HG02973 (cell line): ENCODE results near the gene IGFBP1.

Experiments
- ATAC-seq: cut with Tn5 transposase; IDR thresholded peaks from one replicate; pipeline ENCODE4 v1.9.1; 2021; ENCODE audit warnings: moderate library complexity; ENCODE audit not compliant: unreplicated experiment

IGFBP1 gene

DNA sequence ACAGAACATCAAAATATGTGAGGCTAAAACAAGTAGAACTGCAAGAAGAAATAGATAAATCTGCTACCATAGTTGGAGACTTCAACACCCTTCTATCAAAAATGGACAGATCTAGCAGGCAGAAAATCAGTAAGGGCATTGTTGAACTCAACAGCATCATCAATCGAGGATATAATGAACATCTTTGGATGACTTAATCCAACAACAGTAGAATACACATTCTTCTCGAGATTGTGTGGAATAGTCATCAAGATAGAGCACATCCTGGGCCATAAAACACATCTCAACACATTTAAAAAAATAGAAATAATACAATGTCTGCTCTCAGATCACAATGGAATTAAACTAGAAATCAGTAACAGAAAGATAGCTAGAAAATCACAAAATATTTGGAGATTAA is 9.9 kb downstream of the IGFBP1 start:
- ATAC-seq = no peak

DNA sequence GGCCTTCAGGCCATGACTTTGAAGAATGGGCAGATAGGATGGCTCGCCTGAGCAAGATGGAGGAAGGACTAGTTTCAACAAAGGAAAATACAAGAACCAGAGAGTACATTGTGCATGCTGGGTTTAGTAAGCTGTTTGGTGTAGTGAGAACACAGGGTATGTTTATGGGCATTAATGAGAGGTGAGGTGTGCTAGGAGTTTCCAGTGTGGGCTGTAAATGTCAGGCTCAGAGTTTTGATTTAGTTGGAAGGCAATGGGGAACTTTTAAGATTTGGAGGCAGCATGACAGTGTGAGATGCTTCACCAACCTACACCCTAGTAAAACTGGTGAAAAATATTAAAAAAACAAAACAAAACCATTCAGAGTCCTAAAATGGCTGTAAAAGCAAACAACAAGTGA is 13.3 kb downstream of the IGFBP1 start:
- no peak for ATAC-seq

DNA sequence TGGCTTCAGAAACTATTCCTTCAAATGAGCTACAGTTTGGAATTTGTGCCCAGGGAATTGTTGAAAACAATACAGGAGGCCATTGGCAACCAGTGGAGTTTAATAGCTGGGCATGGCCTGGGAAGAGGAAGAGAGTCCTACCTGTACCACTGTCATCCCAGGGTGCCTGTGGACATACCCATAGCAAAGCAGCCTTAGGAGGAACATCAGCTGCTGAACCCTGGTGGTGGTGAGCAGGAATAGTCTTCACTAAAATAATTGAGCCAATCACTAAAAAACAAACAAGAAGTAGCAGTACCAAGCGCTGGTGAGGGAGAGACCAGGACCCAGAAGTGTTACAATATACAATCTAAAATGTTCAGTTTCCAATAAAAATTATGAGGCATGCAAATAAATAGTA is 14.5 kb downstream of the IGFBP1 start:
- no peak for ATAC-seq

DNA sequence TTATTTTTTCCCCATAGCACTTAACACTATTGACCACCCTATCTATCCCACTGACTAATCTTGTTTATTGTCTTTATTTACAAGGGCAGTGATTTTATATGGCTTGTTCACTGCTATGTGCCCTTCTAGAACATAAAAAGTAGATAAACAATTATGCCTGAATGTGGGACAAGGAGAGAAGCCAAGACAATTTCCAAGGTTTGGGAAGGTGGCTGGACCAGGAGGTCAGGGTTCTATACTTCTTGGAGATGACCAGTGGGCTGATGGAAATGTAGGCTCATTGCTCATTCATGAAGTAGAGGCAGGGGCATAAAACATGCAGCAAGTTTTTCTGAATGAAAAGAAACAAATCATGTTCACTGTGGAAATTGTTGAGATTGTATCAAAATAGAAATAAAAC is 21.3 kb downstream of the IGFBP1 start:
- no peak for ATAC-seq

DNA sequence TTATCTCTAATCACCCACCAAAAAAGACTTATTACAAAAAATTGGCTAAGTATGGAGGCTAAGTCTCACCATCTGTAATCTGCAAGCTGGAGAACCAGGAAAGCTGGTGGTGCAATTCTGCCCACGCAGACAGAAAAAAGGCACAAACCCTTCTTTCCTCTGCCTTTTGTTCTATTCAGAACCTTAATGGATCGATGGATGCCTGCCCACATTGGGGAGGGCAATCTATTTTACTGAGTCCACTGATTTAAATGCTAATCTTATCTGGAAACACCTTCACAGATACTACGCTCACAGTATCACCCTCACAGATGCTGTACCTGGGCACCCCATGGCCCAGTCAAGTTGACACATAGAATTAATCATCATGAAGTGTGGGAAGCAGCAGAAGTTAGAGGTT is 22.6 kb downstream of the IGFBP1 start:
- ATAC-seq = no peak

DNA sequence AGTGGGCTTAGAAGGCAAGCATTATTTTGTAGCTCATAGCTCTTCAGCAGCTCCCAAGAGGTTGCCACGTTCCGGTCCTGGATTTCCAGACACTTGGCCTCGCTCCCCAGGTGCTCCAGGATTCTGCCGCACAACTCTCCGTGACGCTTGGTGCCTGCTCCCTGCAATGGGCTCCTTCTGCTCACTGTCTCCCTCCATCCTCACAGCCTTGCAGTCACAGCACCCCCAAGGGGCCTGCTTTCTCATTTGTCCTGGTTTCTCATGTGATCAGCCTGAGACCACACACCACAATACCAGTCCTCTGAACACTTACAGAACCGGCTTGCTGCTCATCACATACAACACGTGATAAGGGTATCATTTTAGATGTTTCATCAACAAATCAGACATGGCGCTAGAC is 23.0 kb downstream of the IGFBP1 start:
- ATAC-seq = no peak

DNA sequence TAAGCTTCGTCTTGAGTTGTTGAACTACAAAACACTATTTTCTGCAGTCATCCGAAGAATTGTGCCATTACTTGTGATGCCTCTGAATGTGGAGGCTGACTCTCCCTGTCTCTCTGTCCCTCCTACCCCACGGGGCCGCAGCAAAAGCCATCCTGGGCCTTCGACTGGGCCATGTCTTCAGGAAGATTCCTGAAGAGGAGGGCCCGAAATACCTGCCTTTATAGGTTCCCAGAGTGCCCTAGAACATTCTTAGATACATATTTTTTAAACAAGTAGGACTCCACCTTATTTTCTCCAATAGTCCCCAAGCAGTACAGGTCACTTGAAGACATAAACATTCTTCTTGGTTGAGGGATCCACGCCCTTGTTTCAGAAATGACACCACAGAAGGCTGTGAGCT is 24.7 kb downstream of the IGFBP1 start:
- ATAC-seq = no peak

DNA sequence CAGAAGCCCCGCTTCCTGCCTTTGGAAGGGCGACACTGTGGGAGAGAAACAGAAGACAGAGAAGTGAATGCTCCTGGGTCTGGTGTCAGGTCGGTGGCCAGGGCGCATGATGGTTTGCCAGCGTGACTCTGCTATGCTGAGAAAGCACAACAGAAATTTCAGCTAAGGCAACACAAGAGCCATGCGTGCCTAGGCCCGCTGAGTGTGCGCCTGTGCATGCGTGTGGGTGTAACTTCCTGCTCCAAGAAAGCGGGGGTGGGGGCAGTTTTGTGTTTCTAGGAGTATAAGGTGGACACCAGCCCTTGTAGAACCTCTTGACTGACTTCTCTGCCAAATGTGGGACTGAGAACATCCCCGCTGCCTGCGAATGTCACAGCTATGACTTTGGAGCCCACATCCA is 26.6 kb downstream of the IGFBP1 start:
- ATAC-seq = no peak

DNA sequence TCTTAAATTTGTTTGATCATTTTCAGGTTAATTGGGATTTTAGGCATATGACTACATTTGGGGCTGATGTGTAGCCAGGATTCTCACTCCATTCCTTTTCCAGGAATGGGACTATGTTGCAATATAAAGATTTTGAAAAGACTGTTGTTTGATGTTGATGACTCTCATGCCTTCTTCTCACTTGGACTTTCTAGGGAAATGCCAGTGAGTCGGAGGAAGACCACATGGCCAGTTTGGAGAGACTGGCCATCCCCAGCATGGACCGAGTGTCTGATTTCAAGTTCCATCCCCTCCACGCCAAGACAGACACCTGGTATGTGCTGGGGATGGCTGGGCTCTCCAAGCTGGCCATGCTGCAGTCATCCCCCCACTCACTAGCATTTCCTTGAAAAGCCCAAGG is 27.3 kb downstream of the IGFBP1 start:
- ATAC-seq = no peak

DNA sequence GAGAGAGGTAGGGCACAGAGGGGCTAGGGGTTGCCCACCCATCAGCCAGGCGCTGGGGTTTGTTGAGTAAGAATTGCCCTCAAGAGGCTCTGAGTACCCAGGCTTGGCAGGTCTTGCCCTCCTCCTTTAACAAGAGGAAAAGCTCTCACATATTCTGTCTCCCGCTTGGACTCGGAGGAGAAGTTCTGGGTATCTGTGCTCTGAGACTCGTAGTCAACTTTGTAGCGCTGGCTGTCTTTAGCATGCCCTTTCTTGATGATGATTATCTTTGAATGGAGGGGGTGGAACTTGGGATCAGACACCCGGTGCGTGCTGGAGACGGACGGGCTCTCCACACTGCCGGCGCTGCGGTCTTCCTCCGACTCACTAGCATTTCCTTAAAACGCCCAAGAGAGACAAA is 28.8 kb downstream of the IGFBP1 start:
- no peak for ATAC-seq

DNA sequence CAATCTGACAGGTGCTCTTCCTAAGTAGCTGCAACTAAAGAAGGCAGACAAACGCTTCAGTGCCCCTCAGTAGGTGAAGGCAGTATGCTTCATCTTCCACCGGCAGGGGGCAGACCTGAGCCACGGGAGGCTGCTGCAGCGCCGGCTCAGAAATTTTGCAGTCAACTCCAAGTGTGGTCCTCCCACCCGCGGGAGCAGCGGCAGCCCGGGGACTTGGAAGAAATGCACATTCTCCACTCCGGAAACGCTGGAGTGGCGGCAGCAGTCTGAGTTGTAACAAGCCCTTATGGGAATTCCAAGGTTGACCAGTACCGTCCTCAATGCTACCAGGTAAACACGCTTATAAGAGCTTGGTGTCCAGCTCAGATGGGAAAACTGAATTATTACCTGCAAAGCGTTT is 29.4 kb downstream of the IGFBP1 start:
- peak; percentile 78 for ATAC-seq

DNA sequence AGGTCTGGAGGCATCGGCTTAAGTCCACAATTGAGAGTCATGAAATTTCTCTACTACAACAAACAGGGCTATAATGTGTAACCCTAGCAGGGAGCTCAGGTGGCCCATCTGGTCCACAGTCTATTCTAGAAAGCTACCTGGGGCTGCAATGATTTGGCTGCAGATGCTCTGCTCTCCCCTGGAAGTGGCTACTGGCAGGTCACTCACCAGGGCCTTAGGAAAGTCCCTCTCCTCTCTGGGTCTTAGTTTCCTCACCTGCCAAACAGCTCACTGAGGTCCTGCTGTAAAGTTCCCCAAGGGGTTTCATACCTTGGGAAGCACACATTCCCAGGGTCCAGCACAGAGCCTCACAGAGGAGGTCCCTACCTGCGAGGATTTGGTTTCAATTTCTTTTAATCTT is 30.3 kb downstream of the IGFBP1 start:
- no peak for ATAC-seq

DNA sequence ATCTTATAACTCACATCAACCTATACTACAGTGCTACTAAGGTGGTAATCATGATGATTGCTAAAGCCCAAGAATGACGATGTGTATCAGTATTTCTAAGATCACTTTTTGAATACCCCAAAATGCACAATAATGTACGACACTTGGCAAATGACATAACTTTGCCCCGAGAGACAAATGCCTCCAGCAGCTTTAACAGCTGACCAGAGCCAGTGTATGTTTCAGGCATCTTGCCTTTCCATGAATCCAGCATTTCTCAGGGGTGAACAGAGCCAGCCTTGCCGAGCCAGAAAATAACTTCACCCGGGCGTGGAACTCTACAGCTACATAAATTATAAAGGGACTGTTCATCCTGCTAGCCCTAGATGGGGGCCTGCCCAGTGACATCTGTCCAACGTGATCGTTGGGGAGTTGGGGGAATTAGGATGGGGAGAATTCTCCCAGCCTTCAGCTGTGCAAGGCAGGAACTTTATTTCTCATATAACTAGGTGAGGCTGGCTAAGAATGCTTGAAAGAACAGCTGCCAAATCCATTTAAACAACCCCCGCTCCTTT is 31.0 kb downstream of the IGFBP1 start:
- ATAC-seq = no peak

DNA sequence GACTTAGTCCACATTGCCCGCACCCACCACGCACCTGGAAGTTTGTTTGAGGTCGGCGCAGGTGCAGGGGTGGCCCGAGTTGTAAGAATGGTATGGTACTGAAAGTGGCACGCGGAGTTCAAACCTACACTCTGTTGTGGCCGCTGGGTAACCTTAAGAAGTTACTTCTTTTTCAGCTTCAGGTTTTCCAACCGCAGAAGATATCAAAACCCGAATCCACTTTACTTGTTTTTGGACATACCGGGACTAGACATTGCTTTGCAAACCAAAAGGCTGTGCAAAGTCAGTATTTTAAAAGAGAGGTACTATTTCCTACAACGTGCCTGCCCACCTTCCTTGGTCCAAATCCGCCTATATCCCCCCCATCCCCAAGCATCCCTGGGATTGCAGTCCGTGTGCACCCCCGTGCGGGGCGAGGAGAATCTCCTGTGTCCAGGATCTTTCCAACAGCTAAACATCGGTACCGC is 31.7 kb downstream of the IGFBP1 start:
- ATAC-seq = no peak

DNA sequence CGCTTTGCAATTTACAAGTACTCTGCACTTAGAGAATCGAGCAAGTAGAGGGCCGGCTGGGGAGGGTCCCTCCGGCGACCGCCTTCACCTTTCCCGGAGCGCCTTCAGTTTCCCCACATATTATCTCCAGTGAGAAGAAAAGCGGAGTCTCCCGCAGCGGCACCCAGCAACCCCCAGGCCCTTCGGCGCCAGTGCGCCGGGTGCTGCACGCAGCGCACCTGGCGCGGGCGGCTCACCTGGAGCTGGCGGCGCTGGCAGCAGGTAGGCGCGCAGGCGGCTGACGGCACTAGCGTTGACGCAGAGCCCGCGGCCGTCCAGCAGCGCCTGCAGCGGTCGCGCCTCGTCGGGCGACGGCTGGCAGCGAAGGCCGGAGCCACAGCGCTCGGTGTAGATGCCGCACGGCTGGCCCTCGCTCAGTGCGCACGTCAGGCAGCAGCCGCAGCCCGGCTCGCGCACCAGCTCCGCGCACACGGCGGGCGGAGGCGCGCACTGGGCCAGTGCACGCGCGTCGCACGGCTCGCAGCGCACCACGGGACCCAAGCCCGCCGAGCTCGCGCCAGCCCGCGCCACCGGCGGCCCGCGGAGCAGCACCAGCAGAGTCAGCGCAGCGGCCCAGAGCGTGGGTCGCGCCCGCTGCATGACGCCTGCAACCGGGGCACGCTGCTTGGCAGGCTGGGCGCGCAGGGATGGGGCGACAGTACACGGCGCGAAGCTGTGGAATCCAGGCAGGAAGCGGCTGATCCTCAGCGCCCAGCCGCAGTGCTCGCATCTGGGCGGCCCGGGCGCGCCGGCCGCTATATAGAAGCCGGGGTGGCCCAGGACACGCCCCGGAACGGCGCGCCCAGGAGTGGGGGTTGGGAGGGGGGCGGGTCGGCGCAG is 32.5 kb downstream of the IGFBP1 start, which contains the start of gene IGFBP3:
IGFBP3 (minus strand) TSS at position 771 of the 879 bp plus-strand sequence; CDS start at position 639, 132 bp downstream.
- ATAC-seq = no peak

DNA sequence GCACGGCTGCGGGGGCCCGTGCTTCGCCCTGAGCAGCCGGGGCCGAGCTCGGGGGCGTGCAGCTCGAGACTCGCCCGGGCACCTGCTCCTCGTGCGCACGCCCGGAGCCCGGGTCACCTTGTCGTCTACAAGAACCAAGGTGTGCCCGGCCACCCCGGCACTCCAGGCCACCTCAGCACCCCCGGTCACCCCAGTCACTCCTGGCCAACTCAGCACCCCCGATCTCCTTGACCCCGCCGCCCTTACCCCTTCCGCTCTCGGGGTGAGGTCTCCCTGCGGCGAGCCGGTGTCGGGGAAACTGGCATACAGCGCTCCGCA is 33.1 kb downstream of the IGFBP1 start:
- no peak for ATAC-seq

DNA sequence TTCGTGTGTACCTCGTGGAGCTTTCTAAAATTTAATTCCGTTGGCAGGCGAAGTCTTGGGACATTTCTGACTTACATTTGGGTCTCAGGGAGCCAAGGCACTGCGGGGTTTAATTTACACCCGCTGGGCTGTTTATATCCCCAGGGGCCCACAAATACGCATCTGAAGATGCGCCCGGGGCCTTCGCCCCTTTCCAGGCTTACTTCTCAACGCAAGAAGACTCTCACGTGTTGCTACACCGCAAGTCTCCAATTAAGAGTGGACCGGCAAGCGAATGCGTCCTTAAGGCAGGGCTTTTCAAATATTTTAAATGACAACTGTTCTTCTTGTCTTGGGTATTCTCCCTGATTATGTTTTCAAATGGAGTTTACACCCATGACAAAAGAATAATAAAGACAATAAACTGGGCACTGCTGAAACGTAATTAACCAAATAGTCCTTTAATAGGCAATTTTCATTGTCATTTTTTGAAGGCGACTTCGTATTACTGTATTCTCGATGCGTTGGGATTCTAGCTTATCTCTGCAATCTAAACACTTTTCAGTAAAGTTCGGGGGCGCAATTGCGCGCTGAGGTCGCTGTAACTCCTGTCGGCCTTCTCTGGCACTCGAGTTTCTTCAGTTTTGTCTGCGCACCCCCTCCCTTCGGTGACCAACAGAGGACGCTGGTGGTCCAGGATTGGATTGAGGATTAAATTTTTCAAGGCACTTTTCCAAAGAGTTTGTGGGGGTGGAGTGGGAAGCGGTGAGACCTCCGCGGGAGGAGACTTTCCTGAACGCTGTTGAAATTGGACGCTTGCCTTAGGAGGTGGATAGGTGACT is 33.6 kb downstream of the IGFBP1 start:
- no peak for ATAC-seq

DNA sequence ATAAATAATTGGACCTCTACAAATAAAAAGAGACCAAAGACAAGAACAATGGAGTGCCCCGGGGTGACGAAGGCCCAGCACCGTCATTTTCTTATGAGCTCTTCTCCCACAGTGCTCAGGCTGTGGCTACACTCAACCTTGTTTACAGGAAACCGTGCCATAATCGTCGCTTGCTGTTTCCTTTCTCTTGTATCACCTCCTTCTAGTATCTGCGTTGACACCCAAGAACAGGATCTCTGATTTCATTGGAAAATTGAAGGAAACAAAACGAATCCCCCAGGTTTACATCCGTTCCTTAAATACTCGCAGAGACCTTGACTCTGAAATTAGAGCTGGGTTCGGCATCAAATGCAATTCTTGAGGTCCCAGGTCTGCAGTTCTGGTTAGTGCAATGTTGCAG is 34.5 kb downstream of the IGFBP1 start:
- no peak for ATAC-seq

DNA sequence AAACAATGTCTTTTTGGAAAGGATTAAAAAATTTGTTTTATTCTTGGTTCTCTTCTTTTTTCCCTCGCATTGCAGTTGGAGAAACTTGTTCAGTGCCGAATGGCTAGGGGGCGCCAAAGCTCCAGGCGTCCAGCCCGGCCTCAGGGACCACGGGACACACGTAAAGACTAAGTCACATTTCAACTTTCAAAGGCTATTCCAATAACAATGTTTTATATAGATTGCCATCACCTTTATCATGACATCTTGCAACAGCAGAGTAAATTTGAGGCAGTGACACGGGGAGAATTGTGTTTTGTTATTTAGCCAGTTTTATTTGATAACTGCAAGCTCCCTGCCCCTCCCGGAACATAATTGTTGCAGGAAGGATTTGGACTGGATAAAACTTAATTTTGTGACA is 35.0 kb downstream of the IGFBP1 start:
- ATAC-seq = no peak

DNA sequence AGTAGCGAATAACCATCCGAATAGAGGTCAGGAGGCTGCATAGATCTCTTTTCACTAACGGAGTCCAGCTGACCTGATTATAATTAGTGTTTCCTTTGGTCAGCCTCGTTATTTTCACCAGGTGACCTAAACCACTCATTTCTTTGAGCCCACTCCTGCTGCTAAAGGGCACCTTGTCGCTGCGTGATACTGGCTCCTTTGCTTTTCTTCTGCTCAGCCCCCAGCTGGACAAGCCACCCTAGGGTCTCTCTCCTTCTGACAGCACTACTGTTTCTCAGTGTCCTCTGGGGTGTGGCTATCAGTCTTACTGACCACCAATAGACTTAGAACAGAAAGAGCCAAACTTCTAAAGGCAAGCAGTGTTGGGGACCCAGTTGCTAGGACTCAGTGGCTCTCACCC is 35.5 kb downstream of the IGFBP1 start:
- ATAC-seq = no peak

DNA sequence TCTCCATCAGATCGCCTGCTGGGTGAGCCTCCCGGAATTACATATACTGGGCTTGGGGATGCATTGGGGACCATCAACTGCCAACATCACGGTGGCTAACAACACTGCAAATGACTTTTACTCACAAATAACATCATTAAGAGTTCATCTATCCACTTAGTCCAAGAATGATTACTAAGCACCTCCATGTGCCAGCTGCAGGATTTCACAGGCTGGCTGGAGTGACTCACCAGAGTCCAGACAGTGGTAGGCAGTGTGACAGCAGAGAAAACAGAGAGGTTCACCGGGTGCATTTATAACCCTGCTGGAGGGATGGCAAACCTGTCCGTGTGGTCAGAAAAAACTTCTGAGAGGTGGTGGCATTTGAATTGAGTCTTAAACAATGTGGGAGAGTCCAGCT is 36.0 kb downstream of the IGFBP1 start:
- no peak for ATAC-seq

DNA sequence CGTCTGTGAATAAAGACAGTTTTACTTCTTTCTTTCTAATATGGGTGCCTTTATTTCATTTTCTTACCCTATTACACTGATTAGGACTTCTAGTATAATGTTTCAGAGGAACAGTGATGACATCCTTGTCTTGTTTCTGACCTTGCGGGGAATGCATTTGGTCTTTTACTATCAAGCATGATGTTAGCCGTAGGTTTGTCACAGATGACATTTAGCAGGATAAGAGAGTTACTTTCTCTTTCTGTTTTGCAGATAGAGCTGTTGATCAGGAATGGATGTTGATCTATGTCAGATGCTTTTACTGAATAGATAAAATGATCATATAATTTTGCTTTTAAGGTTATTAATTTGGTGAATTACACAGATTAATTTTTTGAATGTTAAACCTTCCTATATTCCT is 39.4 kb downstream of the IGFBP1 start:
- no peak for ATAC-seq
